ENCODE measurements around the gene SNX4.

The SNX4 gene

DNA sequence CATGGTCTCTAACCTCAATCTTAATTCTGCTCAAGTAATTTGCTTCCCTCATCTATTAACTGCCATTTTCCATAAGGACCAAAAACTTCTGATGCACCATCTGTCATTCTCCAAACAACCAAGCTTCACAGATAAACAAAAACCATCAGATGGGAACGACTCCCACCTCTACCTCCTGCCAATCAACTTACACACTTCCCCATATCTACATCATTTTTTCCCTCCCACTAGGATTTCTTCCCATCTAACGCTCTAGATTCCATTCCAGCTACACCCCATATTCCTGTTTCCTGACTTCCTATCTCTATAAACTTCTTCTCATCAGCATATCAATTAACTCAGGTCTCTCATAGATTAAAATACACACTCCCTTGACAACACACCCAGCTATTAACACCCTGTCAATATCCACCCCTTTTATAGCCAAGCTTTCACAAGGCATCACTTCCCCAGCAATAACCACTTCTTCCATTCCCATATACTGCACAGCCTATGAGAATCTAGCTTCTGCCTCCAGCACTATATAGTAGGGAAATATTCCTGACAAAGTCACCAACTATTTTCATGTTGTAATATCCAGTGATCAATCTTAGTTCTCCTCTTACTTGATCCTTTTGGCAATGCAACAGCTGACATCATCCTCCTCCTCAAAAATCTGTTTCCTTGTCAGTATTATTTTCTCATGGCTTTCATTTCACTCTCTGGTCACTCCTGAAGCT lies 39.2 kb downstream of the SNX4 start:
- TF ChIP-seq, protein P1, sequence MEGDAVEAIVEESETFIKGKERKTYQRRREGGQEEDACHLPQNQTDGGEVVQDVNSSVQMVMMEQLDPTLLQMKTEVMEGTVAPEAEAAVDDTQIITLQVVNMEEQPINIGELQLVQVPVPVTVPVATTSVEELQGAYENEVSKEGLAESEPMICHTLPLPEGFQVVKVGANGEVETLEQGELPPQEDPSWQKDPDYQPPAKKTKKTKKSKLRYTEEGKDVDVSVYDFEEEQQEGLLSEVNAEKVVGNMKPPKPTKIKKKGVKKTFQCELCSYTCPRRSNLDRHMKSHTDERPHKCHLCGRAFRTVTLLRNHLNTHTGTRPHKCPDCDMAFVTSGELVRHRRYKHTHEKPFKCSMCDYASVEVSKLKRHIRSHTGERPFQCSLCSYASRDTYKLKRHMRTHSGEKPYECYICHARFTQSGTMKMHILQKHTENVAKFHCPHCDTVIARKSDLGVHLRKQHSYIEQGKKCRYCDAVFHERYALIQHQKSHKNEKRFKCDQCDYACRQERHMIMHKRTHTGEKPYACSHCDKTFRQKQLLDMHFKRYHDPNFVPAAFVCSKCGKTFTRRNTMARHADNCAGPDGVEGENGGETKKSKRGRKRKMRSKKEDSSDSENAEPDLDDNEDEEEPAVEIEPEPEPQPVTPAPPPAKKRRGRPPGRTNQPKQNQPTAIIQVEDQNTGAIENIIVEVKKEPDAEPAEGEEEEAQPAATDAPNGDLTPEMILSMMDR (conservative IDR thresholded peaks at IDR 0.05): no peak
- no peak overlapping the region for H3K27ac ChIP-seq

DNA sequence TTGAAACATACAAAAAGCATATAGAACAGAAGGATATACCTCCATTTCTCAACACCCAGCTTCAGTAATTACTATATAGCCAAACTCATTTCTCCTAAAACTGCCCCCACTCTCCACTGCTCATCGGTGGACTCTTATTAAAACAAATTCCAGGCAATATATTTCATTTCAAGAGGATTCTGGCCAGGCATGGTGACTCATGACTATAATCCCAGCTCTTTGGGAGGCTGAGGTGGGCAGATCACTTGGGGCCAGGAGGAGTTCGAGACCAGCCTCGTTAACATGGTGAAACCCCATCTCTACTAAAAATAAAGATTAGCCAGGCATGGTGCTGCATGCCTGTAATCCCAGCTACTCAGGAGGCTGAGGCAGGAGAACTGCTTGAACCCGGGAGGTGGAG lies 40.9 kb downstream of the SNX4 start:
- TF ChIP-seq, protein P1 (conservative IDR thresholded peaks at IDR 0.05): no peak
- no peak overlapping the region for H3K27ac ChIP-seq

DNA sequence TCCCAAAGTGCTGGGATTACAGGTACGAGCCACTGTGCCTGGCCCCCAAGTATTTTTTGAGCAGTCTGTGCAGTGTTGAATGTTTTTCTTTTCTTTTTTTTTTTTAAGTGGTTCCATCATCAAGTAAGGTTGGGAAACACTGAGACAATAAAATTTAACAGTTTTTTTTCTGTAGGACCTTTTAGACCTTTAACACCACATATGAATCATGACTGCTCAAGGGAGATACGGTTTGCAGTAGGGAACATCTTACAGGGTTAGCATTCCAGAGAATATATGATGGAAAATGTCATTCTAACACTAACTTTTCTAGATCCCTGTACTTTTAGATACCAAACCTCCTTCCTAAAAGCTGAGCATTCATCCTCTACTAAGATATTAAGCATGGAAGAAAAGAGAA lies 41.7 kb downstream of the SNX4 start:
- H3K27ac ChIP-seq: no peak overlapping the region
- TF ChIP-seq, protein P1 (conservative IDR thresholded peaks at IDR 0.05): no peak

DNA sequence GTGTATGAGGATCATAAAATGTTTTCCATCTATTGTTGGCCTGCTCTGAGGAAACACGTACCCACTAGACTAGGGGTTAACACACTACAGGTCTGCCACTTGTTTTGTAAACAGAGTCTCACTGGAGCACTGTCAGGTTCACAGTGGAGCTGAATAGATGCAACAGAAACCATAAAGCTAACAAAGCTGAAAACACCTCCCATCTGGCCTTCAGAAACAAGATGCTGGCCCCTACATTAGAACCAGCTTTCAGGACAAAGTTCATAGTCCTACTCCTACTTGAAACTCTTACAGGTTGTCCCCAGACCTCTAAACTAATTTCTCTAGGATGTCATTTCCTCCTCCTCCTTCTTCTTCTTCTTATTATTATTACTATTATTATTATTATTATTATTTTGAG lies 42.3 kb downstream of the SNX4 start:
- TF ChIP-seq, protein P1 (conservative IDR thresholded peaks at IDR 0.05): no peak
- no peak overlapping the region for H3K27ac ChIP-seq

DNA sequence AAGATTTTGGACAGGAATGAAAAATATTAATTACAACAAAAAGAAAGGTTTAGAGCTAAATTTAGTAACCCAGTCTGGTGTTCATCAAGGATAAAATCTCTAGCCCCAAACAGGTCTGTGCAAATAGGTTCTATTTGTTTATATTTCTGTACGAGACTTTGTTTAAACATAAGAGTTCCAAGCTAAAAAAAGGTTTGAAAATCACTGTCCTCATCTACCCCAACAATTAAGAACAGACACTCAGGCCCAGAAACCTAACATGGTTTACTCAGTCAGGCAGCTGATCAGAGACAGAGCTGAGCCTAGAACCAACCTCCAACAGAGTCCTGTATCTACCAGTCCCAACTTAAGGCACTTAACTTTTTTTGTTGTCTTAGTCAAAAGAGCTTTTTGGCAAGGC lies 49.3 kb downstream of the SNX4 start:
- TF ChIP-seq, protein P1 (conservative IDR thresholded peaks at IDR 0.05): no peak
- no peak overlapping the region for H3K27ac ChIP-seq

DNA sequence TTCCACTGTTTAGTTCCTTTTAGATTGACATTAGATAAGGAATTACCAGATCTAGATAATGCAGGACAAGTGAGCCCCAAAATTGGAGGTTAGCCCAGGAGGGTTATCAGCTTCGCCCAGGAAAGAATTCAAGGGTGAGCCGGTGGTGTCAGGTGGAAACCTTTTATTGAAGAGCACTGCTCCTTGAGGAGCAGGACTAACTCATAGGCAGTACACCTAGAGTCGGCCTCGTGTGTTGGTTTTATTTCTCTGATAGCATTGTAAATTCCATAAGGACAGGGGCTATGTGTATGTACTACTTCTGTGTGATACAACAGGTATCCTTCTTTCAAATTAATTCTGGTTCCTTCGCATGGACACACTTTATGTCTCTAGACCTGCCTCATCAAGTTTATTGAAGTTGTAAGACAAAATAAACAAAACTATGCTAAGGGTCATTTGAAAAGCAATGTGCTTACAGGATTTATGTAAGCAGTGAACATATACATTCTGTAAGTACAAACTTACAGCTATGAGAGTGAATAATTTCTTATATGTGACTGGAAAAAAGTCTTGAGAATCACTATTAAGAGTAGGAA lies 57.2 kb downstream of the SNX4 start:
- TF ChIP-seq, protein P1 (conservative IDR thresholded peaks at IDR 0.05): no peak
- H3K27ac ChIP-seq: no peak overlapping the region

DNA sequence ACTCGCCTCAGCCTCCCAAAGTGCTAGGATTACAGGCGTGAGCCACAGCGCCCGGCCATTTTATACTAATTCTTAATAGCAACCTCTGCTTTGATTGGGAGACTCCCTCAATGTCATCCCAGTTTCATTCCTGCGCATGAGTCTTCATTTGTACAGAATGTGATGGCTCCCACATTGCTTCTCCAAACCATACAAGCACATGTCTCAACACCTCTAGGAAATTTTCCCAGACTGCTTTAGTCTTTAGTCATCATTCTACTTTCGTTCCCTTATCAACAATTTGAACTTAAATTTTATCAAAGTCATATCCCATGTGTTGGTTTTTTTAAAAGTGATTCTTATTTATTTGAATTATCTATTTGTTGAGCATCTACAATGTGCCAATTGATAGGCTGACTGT lies 58.1 kb downstream of the SNX4 start:
- H3K27ac ChIP-seq: no peak overlapping the region
- TF ChIP-seq, protein P1 (conservative IDR thresholded peaks at IDR 0.05): no peak

All from VCaP (cell line).